GM21529 (cell line): ENCODE data around the gene ZG16B.

Experiments
- ATAC-seq: cut with Tn5 transposase; IDR thresholded peaks from one replicate; pipeline ENCODE4 v1.9.1; 2021; ENCODE audit not compliant: unreplicated experiment

ZG16B gene

DNA sequence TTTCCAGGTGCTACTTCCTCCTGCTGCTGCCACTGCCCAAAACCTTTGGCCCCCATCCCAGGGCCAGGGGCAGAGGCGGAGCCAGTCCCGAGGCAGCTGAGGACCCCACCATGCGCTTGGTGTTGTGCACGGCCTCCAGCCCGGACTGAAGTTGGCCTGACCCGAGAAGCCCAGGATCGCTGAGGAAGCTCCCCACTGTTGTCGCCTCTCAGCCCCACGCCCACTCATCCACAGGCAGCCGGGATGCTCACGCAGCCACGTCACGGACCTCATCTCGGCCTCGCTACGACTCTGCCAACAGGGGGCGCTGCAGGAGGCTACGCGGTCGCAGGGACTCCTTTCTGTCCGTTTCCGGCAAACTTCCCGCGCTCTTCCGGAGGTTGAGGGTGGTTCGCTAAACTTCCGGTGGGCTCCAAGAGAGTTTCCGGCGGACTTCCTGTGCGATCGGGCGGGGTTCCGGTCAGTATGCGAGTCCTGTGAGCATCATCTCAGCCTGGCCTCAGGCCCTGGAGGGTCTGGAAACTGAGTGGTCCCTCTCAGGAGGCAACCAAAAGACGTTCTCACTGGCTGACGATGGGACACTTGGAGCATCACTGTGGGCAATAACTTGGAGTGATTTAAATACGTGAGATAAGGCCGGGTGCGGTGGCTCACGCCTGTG is 12.4 kb downstream of the ZG16B start:
- ATAC-seq, result no peak

GRCh38 chr16:2843526-2843925 is 13.4 kb downstream of the ZG16B start:
- no peak for ATAC-seq

GRCh38 chr16:2845116-2845515 is 15.0 kb downstream of the ZG16B start:
- no peak for ATAC-seq

DNA sequence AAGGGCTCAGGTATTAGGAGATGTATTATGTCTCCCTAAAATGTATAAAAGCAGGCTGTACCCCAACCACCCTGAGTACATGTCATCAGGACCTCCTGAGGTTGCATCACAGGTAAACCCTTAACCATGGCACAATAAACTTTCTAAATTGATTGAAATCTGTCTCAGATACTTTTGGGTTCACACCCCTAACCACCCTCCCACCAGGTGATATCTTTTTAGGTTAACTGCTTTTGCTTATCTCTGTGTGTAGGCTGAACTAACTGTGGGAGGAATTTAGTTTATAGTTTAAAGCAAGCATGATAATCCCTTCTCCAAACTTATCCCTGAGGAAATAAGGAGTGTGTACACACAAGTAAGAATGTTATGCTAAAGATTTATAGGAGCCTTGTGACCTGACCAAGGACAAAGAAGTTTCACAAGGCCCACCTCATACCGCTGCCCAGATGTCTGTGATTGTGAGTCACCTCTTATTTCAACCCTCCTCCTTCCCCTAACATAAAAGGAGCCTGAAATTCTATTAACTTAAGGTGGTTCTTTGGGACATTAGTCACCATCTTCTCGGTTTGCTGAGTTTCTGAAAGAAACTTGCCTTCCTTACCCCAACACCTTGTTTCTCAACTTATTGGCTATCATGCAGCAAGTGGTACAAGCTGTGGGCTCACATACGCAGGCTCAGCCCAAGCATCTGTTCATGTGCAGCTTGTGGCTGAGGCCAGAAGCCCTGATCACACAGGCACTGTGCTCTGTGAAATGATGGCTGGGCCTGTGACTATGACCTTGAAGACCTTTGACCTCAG is 16.6 kb downstream of the ZG16B start:
- ATAC-seq, result no peak

- ATAC-seq, result no peak
Measured at GRCh38 chr16:2848933-2849725, 19.0 kb downstream of the ZG16B start.

DNA sequence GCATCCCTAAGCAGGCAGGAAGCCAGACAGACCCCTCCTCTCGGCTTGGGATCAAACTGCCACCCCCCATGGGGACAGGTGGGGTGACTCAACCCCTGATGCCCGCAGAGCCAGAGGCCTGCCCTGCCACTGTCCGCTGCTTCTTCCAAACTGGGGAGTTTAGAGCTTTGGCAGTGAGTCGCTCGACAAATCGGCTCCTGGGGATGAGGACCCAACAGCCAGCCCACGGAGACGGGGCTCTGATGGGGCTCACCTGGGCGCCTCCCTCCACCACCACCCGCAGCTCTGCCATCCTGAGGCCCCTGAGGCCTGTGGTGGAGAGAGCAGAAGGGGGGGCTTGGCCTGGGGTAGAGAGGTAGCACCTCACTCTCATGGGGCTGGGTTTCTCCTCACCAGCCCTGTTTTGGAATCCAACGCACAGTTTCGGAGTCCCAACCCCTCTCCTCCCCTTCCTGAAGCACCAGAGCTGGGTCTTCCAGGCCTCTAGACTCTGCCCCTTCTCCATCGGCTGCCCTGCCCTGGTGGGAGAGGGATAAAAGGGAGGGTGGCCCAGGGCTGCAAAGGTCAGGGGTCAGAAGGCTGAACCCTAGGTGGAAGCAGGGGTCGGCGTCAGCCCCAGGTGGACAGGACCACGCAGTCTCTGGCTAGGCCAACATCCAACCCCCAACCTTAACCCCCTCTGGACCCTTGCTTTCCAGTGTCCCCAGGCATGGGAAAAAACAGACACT is 22.1 kb downstream of the ZG16B start:
- no peak for ATAC-seq

DNA sequence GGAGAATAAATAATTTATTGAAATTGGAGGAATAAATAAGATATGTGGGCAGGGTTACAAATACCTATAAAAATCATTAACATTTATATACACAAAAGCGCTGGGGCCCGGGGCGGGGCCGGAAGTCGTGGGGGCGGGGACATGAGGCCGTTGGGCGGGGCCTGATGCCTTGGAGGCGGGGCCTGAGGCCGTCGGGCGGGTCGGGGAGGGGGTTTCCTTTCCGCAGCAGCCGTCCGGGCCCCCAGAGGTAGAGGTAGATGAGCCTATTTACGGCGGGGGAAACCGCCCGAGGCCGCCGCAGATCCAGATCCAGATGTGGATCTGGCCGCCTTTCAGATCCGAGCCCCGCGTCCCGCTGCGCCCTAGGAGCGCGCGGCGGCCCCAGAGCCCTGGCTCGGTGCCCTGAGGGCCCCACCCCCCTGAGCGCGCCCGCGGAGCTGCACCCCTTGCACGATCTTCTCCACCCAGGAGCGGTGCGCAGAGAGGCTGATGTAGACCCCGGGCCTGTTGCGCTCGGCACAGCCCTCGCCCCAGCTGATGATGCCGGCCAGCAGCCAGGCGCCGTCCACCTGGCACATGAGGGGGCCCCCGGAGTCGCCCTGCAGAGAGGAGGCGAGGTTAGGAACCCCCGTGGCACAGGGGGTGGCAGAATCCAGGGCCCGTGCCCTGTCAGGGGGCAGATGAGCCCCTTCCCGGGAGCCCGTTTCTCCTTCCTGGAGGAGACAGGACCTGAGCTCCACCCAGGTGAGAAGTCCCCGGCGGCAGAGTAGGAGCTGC is 22.8 kb downstream of the ZG16B start:
- ATAC-seq, result no peak

- no peak for ATAC-seq
Measured at GRCh38 chr16:2853531-2854073, 23.5 kb downstream of the ZG16B start.

- ATAC-seq, result no peak
Measured at GRCh38 chr16:2854700-2855309, 24.7 kb downstream of the ZG16B start.

GRCh38 chr16:2855536-2855935 is 25.4 kb downstream of the ZG16B start:
- no peak for ATAC-seq

- no peak for ATAC-seq
Measured at GRCh38 chr16:2856061-2856670, 26.1 kb downstream of the ZG16B start.

DNA sequence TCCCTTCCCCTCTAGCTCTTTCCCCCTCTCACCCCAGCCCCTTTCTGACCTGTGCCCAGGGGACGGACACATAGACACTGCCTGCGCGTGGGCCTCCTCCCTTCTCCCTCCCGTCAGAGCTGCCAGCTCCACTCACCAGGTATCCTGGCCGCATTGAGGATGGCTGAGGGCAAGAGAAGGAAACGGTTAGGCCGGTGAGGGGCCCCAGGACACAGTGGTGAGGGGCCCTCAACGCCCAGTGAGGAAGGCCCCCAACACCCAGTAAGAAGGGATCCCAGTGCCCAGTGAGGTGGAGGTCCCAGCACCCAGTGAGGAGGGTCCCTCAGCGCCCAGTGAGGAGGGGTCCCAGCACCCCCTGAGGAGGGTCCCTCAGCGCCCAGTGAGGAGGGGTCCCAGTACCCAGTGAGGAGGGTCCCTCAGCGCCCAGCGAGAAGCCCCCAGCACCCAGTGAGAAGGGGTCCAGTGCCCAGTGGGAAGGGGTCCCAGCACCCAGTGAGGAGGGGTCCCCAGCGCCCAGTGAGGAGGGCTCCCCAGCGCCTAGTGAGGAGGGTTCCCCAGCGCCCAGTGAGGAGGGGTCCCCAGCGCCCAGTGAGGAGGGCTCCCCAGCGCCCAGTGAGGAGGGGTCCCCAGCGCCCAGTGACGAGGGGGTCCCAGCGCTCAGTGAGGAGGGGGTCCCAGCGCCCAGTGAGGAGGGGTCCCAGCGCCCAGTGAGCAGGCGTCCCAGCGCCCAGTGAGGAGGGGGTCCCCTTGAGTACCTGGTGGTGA is 26.8 kb downstream of the ZG16B start:
- ATAC-seq, result no peak

GRCh38 chr16:2857451-2858244 is 27.5 kb downstream of the ZG16B start, which contains the start of gene PRSS22:
Gene PRSS22 (minus strand): TSS chr16:2858170. CDS start chr16:2858104, 66 bp downstream.
- ATAC-seq, result no peak

- no peak for ATAC-seq
Measured at GRCh38 chr16:2858245-2859025, 28.3 kb downstream of the ZG16B start.

- no peak for ATAC-seq
Measured at GRCh38 chr16:2859686-2860265, 29.7 kb downstream of the ZG16B start.

GRCh38 chr16:2860826-2861567 is 30.9 kb downstream of the ZG16B start:
- no peak for ATAC-seq
